B cell (primary cell): Measurements from ENCODE around the gene SLC9A5. TPM values are rescaled to one million over a fixed set of nuclear protein-coding genes. Genes with fewer than 3 reads are reported as not detected.

Source experiments
- ATAC-seq: fragments of 200-7000 bp; cut with Tn5 transposase; one replicate; pipeline ENCODE4 v1.10.0; 2021; ENCODE audit warnings: low read depth, mild to moderate bottlenecking, moderate number of reproducible peaks, moderate library complexity
- CTCF ChIA-PET: fragments of 350-600 bp; sonication (Branson Sonifier 250); formaldehyde crosslinking; loops from one replicate; lab custom pipeline; 2021; ENCODE audit warnings: antibody characterized with exemption, inconsistent platforms; lab: Charles Lee
- POLR2A ChIA-PET: fragments of 350-600 bp; sonication (Branson Sonifier 250); formaldehyde crosslinking; loops from one replicate; lab custom pipeline; 2021; ENCODE audit warnings: antibody characterized with exemption; lab: Charles Lee
- DNase-seq: peaks from one replicate; pipeline ENCODE4 v3.0.0; 2013
- H2AFZ ChIP-seq: 2 replicates; pipeline ENCODE4 v1.6.1; 2012; ENCODE audit warnings: mild to moderate bottlenecking, low read depth, low read length; ENCODE audit not compliant: insufficient read depth, poor library complexity, severe bottlenecking
- H3K27ac ChIP-seq, 2 donors: 1 replicate in 1 of 2; 2 replicates in 1 of 2; pipeline ENCODE4 v1.5.1; 2012 to 2013; ENCODE audit warnings: low read length in 2 of 2, mild to moderate bottlenecking in 2 of 2, moderate library complexity in 1 of 2
- H3K27me3 ChIP-seq, 4 experiments: fragments of 200-600 bp in 1 of 4; sonication (generic) in 1 of 4; replicated peaks in 1 of 4; 1 replicate in 2 of 4; 2 replicates in 2 of 4; pipeline versions ENCODE4 v1.6.1 to v1.7.0; 2013 to 2016; ENCODE audit warnings: low read length in 3 of 4, mild to moderate bottlenecking in 2 of 4, mixed read lengths in 1 of 4, moderate library complexity in 1 of 4; ENCODE audit not compliant: insufficient read depth in 4 of 4, control insufficient read depth in 3 of 4; ENCODE audit errors: control extremely low read depth in 1 of 4
- H3K36me3 ChIP-seq, 2 experiments: replicated peaks in 1 of 2; 1 replicate in 1 of 2; 2 replicates in 1 of 2; pipeline versions ENCODE4 v1.6.1 to v1.7.1; 2013; ENCODE audit warnings: low read length in 1 of 2; ENCODE audit not compliant: insufficient read depth in 2 of 2, control insufficient read depth in 1 of 2; ENCODE audit errors: control extremely low read depth in 1 of 2, extremely low read depth in 1 of 2
- H3K4me1 ChIP-seq, 2 donors: fragments of 200-600 bp in 1 of 2; sonication (generic) in 1 of 2; 1 replicate in 1 of 2; 2 replicates in 1 of 2; pipeline versions ENCODE4 v1.5.1 to v1.6.1; 2013 to 2017; ENCODE audit warnings: low read length in 2 of 2; ENCODE audit not compliant: control insufficient read depth in 2 of 2, insufficient read depth in 2 of 2
- H3K4me2 ChIP-seq: replicated peaks from 2 replicates; pipeline ENCODE3; 2012; ENCODE audit warnings: mild to moderate bottlenecking, low read depth, low read length; ENCODE audit not compliant: poor library complexity, severe bottlenecking
- H3K4me3 ChIP-seq, 5 experiments: fragments of 200-600 bp in 1 of 5; sonication (generic) in 1 of 5; 1 replicate in 3 of 5; 2 replicates in 2 of 5; pipeline versions ENCODE4 v1.5.1 to v1.7.0; 2011 to 2016; ENCODE audit warnings: low read length in 4 of 5, mild to moderate bottlenecking in 4 of 5, low read depth in 2 of 5, control low read depth in 1 of 5, moderate library complexity in 1 of 5; ENCODE audit not compliant: insufficient read depth in 1 of 5; ENCODE audit errors: control extremely low read depth in 1 of 5, extremely low read depth in 1 of 5
- H3K79me2 ChIP-seq: fragments of 200-600 bp; sonication (generic); one replicate; pipeline ENCODE4 v1.6.0; 2016; ENCODE audit warnings: low read length; ENCODE audit not compliant: control insufficient read depth, insufficient read depth
- H3K9ac ChIP-seq: fragments of 200-600 bp; sonication (generic); 2 replicates; pipeline ENCODE4 v1.6.1; 2017; ENCODE audit warnings: mild to moderate bottlenecking, low read length, moderate library complexity
- H3K9me3 ChIP-seq, 3 donors: one replicate each; pipeline versions ENCODE4 v1.6.1 to v1.7.1; 2013; ENCODE audit warnings: low read length in 2 of 3; ENCODE audit not compliant: control insufficient read depth in 2 of 3, insufficient read depth in 1 of 3; ENCODE audit errors: control extremely low read depth in 1 of 3
- H4K20me1 ChIP-seq: 2 replicates; pipeline ENCODE4 v1.6.0; 2012; ENCODE audit warnings: mild to moderate bottlenecking, low read length; ENCODE audit not compliant: insufficient read depth, control insufficient read depth, poor library complexity, severe bottlenecking
- H3K27ac Mint-ChIP-seq: one replicate; pipeline ENCODE4 v1.8.0; 2021; ENCODE audit warnings: mixed read lengths
- H3K27me3 Mint-ChIP-seq: one replicate; pipeline ENCODE4 v1.8.0; 2021; ENCODE audit warnings: mixed read lengths
- H3K4me1 Mint-ChIP-seq: one replicate; pipeline ENCODE4 v1.8.0; 2021; ENCODE audit warnings: mixed read lengths
- H3K4me3 Mint-ChIP-seq: one replicate; pipeline ENCODE4 v1.8.0; 2021; ENCODE audit warnings: mixed read lengths
- H3K9me3 Mint-ChIP-seq: one replicate; pipeline ENCODE4 v1.8.0; 2022; ENCODE audit warnings: mixed read lengths; ENCODE audit not compliant: insufficient read depth
- EZH2 ChIP-seq: IDR thresholded peaks from 2 replicates; pipeline ENCODE4 v1.6.1; 2012; ENCODE audit warnings: borderline replicate concordance, low read depth, mild to moderate bottlenecking, moderate library complexity, low read length; ENCODE audit not compliant: insufficient read depth, poor library complexity, severe bottlenecking
- WGBS: methylation state at CpG from one replicate; pipeline ENCODE4 v1.1.5; 2013; ENCODE audit warnings: missing lambda C conversion rate; ENCODE audit not compliant: insufficient coverage; 5-methylcytosine and 5-hydroxymethylcytosine counted together
- intact Hi-C: fragments of 100-400 bp; cut with micrococcal nuclease; formaldehyde crosslinking; loops from one replicate; pipeline ENCODE4 v1.10.0; 2022
- polyA plus RNA-seq: library from polyadenylated mRNA; depleted of rRNA; stranded (reverse); fragments of >200 nt; gene quantifications from 2 replicates; pipeline ENCODE4 v1.2.3, GENCODE V29; 2012
- total RNA-seq, 2 donors: library from RNA; stranded (reverse); fragments of 120-200 nt in 1 of 2; gene quantifications; 1 replicate in 1 of 2; 2 replicates in 1 of 2; pipeline versions ENCODE4 v1.2.3 to v1.2.4, GENCODE V29; 2013 to 2022
- TF ChIP-seq, protein P1 (sequence below): fragments of 200-600 bp; IDR thresholded peaks from one replicate; pipeline ENCODE4 v1.8.0; 2022; ENCODE audit warnings: antibody characterized with exemption, mild to moderate bottlenecking

Gene SLC9A5
- total and polyA plus RNA-seq, 2 donors (not counting 1 experiment from before 2014, with no cell fraction given), result 1.7 TPM

DNA sequence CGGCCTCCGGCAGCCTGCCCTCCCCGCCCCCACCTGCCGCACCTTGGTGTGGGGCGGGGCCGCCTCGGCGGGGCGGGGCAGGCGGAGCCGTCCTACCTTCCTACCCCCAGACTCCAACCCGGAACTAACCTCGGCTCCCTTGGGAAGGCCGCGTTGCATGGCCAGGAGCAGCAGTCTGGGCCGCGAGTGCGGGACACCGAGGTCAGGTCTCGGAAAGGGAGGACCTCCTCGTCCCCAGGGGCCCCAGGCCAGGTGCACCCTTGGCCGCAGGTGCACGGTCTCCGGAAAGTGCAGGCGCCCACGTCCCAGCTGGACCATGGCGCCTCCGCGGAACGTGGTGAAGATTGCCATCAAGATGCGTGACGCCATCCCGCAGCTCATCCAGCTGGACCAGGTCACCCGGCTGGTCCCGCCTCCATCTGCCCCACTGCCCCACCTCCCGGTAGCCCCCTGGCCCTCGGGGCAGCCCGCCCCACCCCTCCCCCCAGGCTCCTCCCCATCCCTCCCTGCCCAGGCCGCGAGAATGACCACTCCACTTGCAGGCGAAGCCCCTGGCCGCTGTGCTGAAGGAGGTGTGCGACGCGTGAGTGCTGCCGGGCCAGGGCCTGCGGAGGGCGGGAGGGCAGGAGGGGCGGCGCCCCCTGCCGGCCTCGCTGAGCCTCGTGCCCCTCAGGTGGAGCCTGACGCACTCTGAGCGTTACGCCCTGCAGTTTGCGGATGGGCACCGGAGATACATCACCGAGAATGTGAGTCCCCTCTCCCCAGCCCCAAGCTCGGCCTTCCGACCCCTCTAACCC is 49.6 kb upstream of the SLC9A5 start, which contains the start of gene ELMO3:
Gene ELMO3 (plus strand): TSS at position 121 of the 797 bp plus-strand sequence. CDS start 196 bp downstream, at position 317.
- Mint-ChIP-seq H3K27ac (peak within 1 kb of the TSS; percentile 37), H3K4me3 (peak within 1 kb of the TSS; percentile 39), H3K4me1 (peaks cover 15% of the 10 kb centered on the region), H3K27me3 (no peaks in the 10 kb centered on the region), H3K9me3 (no peaks in the 10 kb centered on the region)
- 93% methylated on average over 52 of the region's 61 CpGs for WGBS
- H3K4me1 ChIP-seq, result peaks cover 0 to 1% of the 10 kb centered on the region in 2 donors
- no peak within 1 kb of the TSS for H3K27ac ChIP-seq
- H3K4me3 ChIP-seq, result peak within 1 kb of the TSS in 1 of 5 experiments; percentile 26
- no peak within 1 kb of the TSS for H3K9ac ChIP-seq
- peaks cover 13% of the 10 kb centered on the region for H3K79me2 ChIP-seq
- peaks cover 32% of the 10 kb centered on the region for H4K20me1 ChIP-seq
- ATAC-seq (peak; percentile 45), DNase-seq (no peak)
- TF ChIP-seq, protein P1, sequence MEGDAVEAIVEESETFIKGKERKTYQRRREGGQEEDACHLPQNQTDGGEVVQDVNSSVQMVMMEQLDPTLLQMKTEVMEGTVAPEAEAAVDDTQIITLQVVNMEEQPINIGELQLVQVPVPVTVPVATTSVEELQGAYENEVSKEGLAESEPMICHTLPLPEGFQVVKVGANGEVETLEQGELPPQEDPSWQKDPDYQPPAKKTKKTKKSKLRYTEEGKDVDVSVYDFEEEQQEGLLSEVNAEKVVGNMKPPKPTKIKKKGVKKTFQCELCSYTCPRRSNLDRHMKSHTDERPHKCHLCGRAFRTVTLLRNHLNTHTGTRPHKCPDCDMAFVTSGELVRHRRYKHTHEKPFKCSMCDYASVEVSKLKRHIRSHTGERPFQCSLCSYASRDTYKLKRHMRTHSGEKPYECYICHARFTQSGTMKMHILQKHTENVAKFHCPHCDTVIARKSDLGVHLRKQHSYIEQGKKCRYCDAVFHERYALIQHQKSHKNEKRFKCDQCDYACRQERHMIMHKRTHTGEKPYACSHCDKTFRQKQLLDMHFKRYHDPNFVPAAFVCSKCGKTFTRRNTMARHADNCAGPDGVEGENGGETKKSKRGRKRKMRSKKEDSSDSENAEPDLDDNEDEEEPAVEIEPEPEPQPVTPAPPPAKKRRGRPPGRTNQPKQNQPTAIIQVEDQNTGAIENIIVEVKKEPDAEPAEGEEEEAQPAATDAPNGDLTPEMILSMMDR, result no peak
- TF ChIP-seq EZH2, result no peak
- intact Hi-C loops, result no loop called here
- peaks cover 0 to 68% of the 10 kb centered on the region in 2 experiments for H3K36me3 ChIP-seq
- ChIA-PET POLR2A (no interaction called here), CTCF (interaction anchor here (1.2 kb wide), 1 partner anchor 11 kb away, joined by 3 read pairs; no protein-coding TSS in a partner anchor)
- no peak within 1 kb of the TSS for H2AFZ ChIP-seq
- no peaks in the 10 kb centered on the region for H3K27me3 ChIP-seq
- H3K4me2 ChIP-seq, result no peak within 1 kb of the TSS
- no peaks in the 10 kb centered on the region for H3K9me3 ChIP-seq

DNA sequence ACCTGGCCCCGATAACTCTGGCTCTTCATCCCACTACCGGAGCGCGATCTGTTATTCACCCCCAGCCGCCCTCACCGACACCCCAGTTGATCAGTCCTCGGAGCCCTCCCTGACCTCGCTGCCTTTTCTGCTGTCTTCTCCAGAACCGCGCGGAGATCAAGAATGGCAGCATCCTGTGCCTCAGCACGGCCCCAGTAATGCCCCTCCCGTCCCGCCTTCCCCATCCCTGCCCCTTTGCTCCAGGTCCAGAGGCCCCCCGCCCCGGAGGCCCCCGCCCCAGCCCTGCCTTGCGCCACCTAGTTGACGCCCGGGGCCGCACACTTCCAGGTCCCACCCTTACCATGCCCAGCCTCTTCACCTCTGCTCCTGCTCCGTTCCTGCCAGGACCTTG is 49.0 kb upstream of the SLC9A5 start:
- ChIA-PET CTCF (no interaction called here), POLR2A (no interaction called here)
- WGBS, result 84% methylated on average over 15 of the region's 22 CpGs
- H3K4me1 ChIP-seq, result no peaks in the 10 kb centered on the region
- Mint-ChIP-seq H3K27me3 (no peaks in the 10 kb centered on the region), H3K4me3 (peak overlapping the region; percentile 39), H3K9me3 (no peaks in the 10 kb centered on the region), H3K27ac (peak overlapping the region; percentile 34), H3K4me1 (peaks cover 15% of the 10 kb centered on the region)
- no peak overlapping the region for H3K9ac ChIP-seq
- no peak for DNase-seq
- intact Hi-C loops, result no loop called here
- no peak overlapping the region for H2AFZ ChIP-seq
- no peaks in the 10 kb centered on the region for H3K27me3 ChIP-seq
- TF ChIP-seq, protein P1, result no peak
- TF ChIP-seq EZH2, result no peak
- H3K4me2 ChIP-seq, result no peak overlapping the region
- H3K27ac ChIP-seq, result no peak overlapping the region
- peaks cover 9% of the 10 kb centered on the region for H3K79me2 ChIP-seq
- peak overlapping the region in 1 of 5 experiments; percentile 12 for H3K4me3 ChIP-seq
- H3K36me3 ChIP-seq, result peaks cover 0 to 63% of the 10 kb centered on the region in 2 experiments
- no peaks in the 10 kb centered on the region for H3K9me3 ChIP-seq
- peaks cover 27% of the 10 kb centered on the region for H4K20me1 ChIP-seq
- ATAC-seq, result no peak
